HepG2 (cell line): ENCODE results near the gene SLC29A3. TPM values are rescaled to one million over a fixed set of nuclear protein-coding genes. Genes with fewer than 3 reads are reported as not detected.

Experiments used
- ARID5B ChIP-seq: IDR thresholded peaks from 2 replicates; pipeline ENCODE4 v1.4.0; 2020; ENCODE audit warnings: mild to moderate bottlenecking, missing genetic modification reagents
- ATF2 ChIP-seq: sonication (generic); formaldehyde crosslinking; IDR thresholded peaks from 2 replicates; pipeline ENCODE4 v1.4.0; 2020; ENCODE audit warnings: missing genetic modification reagents
- EHMT2 ChIP-seq: fragments of 200-600 bp; sonication (generic); IDR thresholded peaks from 2 replicates; pipeline ENCODE4 v1.7.0; 2017; ENCODE audit warnings: antibody characterized with exemption, low read depth, low read length, borderline replicate concordance
- FOXP1 ChIP-seq, 2 experiments: fragments of 450-650 bp in 1 of 2; IDR thresholded peaks; 2 replicates each; pipeline ENCODE4 v1.6.1; 2017 to 2018; ENCODE audit warnings: antibody characterized with exemption in 1 of 2
- HDAC1 ChIP-seq: sonication (generic); formaldehyde crosslinking; IDR thresholded peaks from 2 replicates; pipeline ENCODE4 v1.5.1; 2020; ENCODE audit warnings: mild to moderate bottlenecking, missing genetic modification reagents
- HMGXB4 ChIP-seq, 2 experiments: sonication (generic) in 1 of 2; formaldehyde crosslinking in 1 of 2; IDR thresholded peaks; 2 replicates each; pipeline versions ENCODE4 v1.4.0 to v1.6.1; 2018 to 2020; ENCODE audit warnings: missing genetic modification reagents in 2 of 2, borderline replicate concordance in 1 of 2, low read depth in 1 of 2, mild to moderate bottlenecking in 1 of 2, missing biosample characterization in 1 of 2
- HNF1A ChIP-seq, 2 experiments: sonication (generic) in 1 of 2; formaldehyde crosslinking in 1 of 2; IDR thresholded peaks; 2 replicates each; pipeline versions ENCODE4 v1.4.0 to v1.6.1; 2016 to 2020; ENCODE audit warnings: borderline replicate concordance in 1 of 2, low read depth in 1 of 2, mild to moderate bottlenecking in 1 of 2, missing genetic modification reagents in 1 of 2
- KAT8 ChIP-seq: IDR thresholded peaks from 2 replicates; pipeline ENCODE4 v1.6.1; 2016; ENCODE audit warnings: missing genetic modification reagents, missing compliant biosample characterization
- NFE2L2 ChIP-seq: fragments of 150-350 bp; IDR thresholded peaks from 2 replicates; pipeline ENCODE4 v1.6.1; 2014; ENCODE audit warnings: low read length
- RBAK ChIP-seq: sonication (generic); formaldehyde crosslinking; IDR thresholded peaks from 2 replicates; pipeline ENCODE4 v1.5.1; 2020; ENCODE audit warnings: mild to moderate bottlenecking, missing genetic modification reagents
- SAFB2 ChIP-seq: sonication (generic); formaldehyde crosslinking; IDR thresholded peaks from 2 replicates; pipeline ENCODE4 v1.5.1; 2020; ENCODE audit warnings: missing genetic modification reagents, low read depth, mild to moderate bottlenecking, borderline replicate concordance
- TBL1XR1 ChIP-seq: fragments of 150-350 bp; IDR thresholded peaks from 2 replicates; pipeline ENCODE4 v1.6.1; 2014; ENCODE audit warnings: borderline replicate concordance, low read length; ENCODE audit not compliant: partially characterized antibody
- ZFP90 ChIP-seq: sonication (generic); formaldehyde crosslinking; IDR thresholded peaks from 2 replicates; pipeline ENCODE4 v1.8.0; 2022; ENCODE audit warnings: missing genetic modification reagents, mild to moderate bottlenecking, inconsistent platforms, borderline replicate concordance
- ZKSCAN5 ChIP-seq: sonication (generic); formaldehyde crosslinking; IDR thresholded peaks from 2 replicates; pipeline ENCODE4 v1.5.1; 2020; ENCODE audit warnings: mild to moderate bottlenecking, missing genetic modification reagents
- ZNF550 ChIP-seq: sonication (generic); formaldehyde crosslinking; IDR thresholded peaks from 2 replicates; pipeline ENCODE4 v1.4.0; 2020; ENCODE audit warnings: mild to moderate bottlenecking, missing genetic modification reagents, borderline replicate concordance
- polyA plus RNA-seq, 8 experiments: library from polyadenylated mRNA; depleted of rRNA in 3 of 8; stranded (reverse) in 7 of 8; unstranded in 1 of 8; fragments of >200 nt; fragmentation: Illumina TruSeq in 4 of 8; extraction: Trizol in 4 of 8; gene quantifications; 2 replicates each; pipeline versions ENCODE4 v1.2.1 to v1.2.3, GENCODE V29; 2011 to 2016; ENCODE audit warnings: low read depth in 4 of 8, missing spikeins in 1 of 8, mixed read lengths in 1 of 8; ENCODE audit not compliant: insufficient read depth in 1 of 8
- total RNA-seq, 5 experiments: library from RNA; depleted of rRNA; stranded (reverse); fragments of >200 nt; fragmentation: Illumina TruSeq; extraction: Trizol; gene quantifications; 2 replicates each; pipeline ENCODE4 v1.2.3, GENCODE V29; 2016; ENCODE audit warnings: low read depth in 1 of 5

The SLC29A3 gene
- total and polyA plus RNA-seq, 2 of the 13 experiments (the other 11 are each of a cell fraction or from before 2014, with no cell fraction given): 8.6 to 11.8 TPM

GRCh38 chr10:71339796-71340589, 20.9 kb downstream of the SLC29A3 start (continued):
- peak; percentile 72 for TF ChIP-seq HNF1A (IDR thresholded peaks at IDR 0.05; ENCODE audit: low read depth)
- peak; percentile 85; the same call in 1 of the 2 replicates for TF ChIP-seq HNF1A (CRISPR knock-in tag; IDR thresholded peaks at IDR 0.05; ENCODE audit: borderline replicate concordance)
- TF ChIP-seq NFE2L2: peak; percentile 99
- peak; percentile 74 for TF ChIP-seq KAT8 (CRISPR knock-in tag)
- TF ChIP-seq HDAC1 (CRISPR knock-in tag): peak; percentile 92
- peak; percentile 87; the same call in 1 of the 2 replicates for TF ChIP-seq ATF2 (CRISPR knock-in tag)
- TF ChIP-seq FOXP1 (IDR thresholded peaks at IDR 0.05): no peak
- peak; percentile 85 for TF ChIP-seq FOXP1 (CRISPR knock-in tag; IDR thresholded peaks at IDR 0.05)
- peak; percentile 93; the same call in 1 of the 2 replicates for TF ChIP-seq EHMT2
- TF ChIP-seq SAFB2 (CRISPR knock-in tag): no peak; the same call in 1 of the 2 replicates
- peak; percentile 77; a peak in 3 of 4 replicates for TF ChIP-seq HMGXB4 (CRISPR knock-in tag; IDR thresholded peaks at IDR 0.05; ENCODE audit: borderline replicate concordance in 1 of 2, low read depth in 1 of 2)
- TF ChIP-seq RBAK (CRISPR knock-in tag): 0 out of 2 replicates have a peak, but pooled peaks have one; percentile 33
- peak; percentile 91 for TF ChIP-seq TBL1XR1
- TF ChIP-seq ARID5B: peak; percentile 95
- TF ChIP-seq ZKSCAN5: peak; percentile 89
- TF ChIP-seq ZNF550 (CRISPR knock-in tag): no peak
- TF ChIP-seq ZFP90 (CRISPR knock-in tag): peak; percentile 62; the same call in 1 of the 2 replicates
